LNCAP (cell line): ENCODE measurements around the gene ZG16B.

ENCODE experiments used
- TF ChIP-seq, protein P1 (sequence below): fragments of 450-650 bp; IDR thresholded peaks from 2 replicates; pipeline ENCODE4 v1.5.1; 2017; ENCODE audit warnings: mild to moderate bottlenecking

The ZG16B gene

DNA sequence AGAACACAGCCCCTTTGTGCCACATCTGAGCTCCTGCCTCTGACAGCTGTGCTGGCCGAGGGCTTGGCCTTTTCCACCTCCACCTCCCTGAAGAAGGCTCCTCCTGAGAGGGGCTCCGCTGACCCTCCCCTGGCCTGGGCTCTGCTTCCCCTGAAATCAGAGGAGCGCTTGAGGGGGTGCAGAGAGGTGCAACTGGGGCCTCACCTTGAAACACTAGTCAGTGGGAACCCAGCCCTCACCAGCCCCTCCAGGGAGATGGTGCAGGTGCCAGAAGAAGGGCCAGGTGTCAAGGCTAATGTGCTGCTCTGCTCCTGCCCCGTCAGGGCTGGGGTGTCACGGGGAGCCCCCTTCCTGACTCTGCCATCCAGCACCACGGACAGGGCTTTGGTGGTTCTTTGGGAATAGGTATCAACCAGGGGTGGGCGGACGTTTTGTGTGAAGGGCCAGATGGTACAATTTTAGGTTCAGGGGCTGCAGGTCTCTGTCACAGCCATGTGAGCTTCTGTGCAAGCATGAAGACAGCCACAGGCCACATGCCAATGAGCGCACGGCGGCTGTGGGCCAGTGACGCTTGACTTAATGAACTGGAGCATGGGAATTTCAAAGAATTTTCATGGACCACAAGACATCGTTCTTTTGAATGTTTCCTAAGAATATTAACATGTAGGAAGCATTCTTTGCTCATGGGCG, 2.1 kb upstream of the ZG16B start:
- TF ChIP-seq, protein P1, sequence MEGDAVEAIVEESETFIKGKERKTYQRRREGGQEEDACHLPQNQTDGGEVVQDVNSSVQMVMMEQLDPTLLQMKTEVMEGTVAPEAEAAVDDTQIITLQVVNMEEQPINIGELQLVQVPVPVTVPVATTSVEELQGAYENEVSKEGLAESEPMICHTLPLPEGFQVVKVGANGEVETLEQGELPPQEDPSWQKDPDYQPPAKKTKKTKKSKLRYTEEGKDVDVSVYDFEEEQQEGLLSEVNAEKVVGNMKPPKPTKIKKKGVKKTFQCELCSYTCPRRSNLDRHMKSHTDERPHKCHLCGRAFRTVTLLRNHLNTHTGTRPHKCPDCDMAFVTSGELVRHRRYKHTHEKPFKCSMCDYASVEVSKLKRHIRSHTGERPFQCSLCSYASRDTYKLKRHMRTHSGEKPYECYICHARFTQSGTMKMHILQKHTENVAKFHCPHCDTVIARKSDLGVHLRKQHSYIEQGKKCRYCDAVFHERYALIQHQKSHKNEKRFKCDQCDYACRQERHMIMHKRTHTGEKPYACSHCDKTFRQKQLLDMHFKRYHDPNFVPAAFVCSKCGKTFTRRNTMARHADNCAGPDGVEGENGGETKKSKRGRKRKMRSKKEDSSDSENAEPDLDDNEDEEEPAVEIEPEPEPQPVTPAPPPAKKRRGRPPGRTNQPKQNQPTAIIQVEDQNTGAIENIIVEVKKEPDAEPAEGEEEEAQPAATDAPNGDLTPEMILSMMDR = no peak

DNA sequence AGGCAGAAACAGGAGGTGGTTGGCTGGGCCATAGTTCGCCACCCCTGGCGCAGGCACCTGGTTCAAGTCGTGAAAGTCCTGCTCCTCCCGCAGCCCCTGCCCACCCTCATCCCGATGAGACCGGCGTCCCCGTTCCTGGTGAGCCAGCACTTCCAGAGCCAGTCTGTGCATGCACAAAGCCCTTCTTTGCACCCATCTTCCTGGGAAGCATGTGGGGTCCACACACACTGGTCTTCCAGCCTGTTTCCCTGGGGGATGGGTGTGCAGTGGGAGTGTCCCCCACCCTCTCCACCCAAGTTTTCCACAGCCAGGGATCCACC, 1.6 kb upstream of the ZG16B start:
- TF ChIP-seq, protein P1 = no peak

DNA sequence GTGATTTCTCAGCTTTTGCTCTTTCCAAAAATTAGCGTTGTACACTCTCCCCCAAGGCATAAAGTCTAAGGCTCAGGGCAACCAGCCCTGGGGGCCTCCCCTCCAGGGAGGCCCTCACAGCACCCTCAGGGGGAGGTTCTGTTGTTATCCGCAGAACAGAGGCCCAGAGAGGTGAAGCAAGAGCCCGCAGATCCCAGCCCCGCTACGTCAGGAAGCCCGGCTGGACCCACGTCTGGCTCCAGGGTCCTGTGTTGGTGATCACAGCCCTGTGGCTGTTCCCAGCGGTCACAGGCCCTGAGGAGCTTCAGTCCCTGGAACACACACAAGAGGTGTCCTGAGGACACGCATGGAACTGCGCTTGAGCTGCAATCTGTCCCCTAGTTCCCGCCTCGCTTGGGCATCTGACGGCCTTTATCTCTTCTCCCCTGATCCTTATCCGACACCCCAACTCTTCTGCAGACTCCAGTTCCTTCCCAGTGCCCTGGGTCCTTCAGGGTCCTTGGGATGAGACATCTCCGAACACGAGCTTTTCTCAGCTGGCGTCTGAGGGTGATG, 1.1 kb upstream of the ZG16B start:
- TF ChIP-seq, protein P1 = no peak

DNA sequence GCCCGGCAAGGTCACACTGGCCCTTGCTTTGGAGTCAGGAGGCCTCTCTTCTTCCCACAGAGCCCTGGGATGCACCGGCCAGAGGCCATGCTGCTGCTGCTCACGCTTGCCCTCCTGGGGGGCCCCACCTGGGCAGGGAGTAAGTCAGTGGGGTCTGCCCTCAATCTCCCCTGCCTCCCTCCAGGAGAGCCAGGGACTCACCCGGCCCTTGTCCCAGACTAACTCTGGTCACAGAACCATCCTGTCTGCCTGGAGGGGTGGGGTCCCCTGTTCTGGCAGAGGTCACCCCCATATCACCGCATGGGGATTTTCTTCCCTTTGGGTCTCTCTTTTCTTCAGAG, 222 bp downstream of the ZG16B start:
- TF ChIP-seq, protein P1 = no peak

DNA sequence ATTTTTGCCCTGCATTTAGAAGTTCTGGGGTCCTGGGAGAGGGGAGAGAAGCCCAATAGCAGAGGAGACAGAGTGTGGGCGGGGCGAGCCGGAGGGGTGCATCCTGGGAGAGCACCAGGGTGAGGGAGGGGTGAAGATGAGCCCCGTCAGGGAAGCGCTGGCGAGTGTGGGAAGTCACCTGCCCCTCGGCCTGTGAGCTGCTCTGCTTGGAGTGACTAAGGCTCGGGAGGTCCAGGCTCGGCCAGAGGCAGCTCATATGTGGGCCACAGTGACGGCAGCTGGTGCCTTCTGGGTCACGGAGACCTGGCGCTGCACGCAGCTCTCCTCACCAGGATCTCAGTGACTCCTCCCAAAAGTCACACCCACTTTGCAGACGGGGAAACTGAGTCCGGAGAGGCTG, 1.1 kb downstream of the ZG16B start:
- TF ChIP-seq, protein P1 = no peak

DNA sequence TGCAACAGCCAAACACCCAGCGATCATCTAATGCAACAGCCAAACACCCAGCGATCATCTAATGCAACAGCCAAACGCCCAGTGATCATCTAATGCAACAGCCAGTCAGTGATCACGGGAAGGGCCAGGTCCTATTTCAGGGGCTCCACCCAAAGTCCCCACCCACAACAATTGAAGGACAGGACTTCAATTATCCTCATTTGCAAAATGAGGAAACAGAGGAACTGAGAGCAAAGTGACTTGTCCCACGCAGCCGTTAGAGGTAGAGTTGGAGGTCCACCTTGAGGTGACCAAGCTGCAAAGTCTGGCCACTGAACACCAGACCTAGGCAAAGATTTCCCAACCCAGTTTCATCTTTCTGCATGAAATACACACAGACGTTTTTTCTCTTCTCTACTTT, 3.7 kb downstream of the ZG16B start:
- TF ChIP-seq, protein P1 = no peak

DNA sequence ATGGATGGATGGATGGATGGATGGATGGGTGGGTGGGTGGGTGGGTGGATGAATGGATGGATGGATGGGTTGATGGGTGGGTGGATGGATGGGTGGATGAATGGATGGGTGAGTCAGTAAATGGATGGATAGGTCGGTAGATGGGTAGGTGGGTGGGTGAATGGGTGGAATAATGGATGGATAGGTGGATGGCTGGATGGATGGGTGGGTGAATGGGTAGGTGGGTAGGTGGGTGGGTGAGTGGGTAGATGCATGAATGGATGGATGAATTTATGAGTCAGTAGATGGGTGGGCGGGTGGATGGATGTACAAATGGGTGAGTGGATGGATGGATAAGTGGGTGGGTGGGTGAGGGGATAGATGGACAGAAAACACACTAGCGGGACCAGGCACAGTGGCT, 4.9 kb downstream of the ZG16B start:
- TF ChIP-seq, protein P1 = no peak
